RCC 7860 (cell line): Measurements from ENCODE around the gene WDFY1.

Source experiments
- DNase-seq: peaks from one replicate; pipeline ENCODE4 v3.0.0-alpha.2; 2015; ENCODE audit warnings: low spot score
- FAIRE-seq: peaks from 2 replicates; lab custom pipeline; 2012; peaks lifted over from hg19 to GRCh38; lab: Jason Lieb, UNC

Gene WDFY1

GRCh38 chr2:223944703-223945531 is at the start of gene WDFY1:
Gene WDFY1 (minus strand): TSS chr2:223945335. CDS start chr2:223945284, 51 bp downstream.
- no peak for FAIRE-seq
- DNase-seq: peak; percentile 72

GRCh38 chr2:223994562-223995162 is 49.5 kb upstream of the WDFY1 start:
- FAIRE-seq: no peak

GRCh38 chr2:223993634-223994232 is 48.6 kb upstream of the WDFY1 start:
- FAIRE-seq (peak; percentile 70), DNase-seq (peak; percentile 39)

More at GRCh38 chr2:223994562-223995162, 49.5 kb upstream of the WDFY1 start:
- DNase-seq: no peak

GRCh38 chr2:223991611-223992010 is 46.5 kb upstream of the WDFY1 start:
- no peak for FAIRE-seq
- no peak for DNase-seq

DNA sequence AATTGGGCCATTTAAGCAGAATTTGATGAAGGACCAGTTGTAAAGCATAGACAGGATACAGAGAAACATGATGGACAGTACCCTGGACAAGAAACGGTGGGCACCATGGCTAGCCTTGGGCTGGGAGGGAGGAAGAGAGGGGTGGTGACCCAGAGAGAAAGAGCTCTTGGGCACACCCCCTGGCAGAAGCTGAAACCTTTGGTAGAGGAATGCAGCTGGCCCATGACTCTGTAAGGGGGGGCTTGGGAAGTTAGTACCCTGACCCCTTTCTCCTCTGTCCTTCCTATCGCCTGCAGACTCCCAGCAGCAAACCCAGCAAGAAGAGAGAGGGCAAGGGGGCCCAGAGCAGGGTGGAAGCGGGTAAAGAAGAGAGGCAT is 44.7 kb upstream of the WDFY1 start:
- no peak for FAIRE-seq
- no peak for DNase-seq

DNA sequence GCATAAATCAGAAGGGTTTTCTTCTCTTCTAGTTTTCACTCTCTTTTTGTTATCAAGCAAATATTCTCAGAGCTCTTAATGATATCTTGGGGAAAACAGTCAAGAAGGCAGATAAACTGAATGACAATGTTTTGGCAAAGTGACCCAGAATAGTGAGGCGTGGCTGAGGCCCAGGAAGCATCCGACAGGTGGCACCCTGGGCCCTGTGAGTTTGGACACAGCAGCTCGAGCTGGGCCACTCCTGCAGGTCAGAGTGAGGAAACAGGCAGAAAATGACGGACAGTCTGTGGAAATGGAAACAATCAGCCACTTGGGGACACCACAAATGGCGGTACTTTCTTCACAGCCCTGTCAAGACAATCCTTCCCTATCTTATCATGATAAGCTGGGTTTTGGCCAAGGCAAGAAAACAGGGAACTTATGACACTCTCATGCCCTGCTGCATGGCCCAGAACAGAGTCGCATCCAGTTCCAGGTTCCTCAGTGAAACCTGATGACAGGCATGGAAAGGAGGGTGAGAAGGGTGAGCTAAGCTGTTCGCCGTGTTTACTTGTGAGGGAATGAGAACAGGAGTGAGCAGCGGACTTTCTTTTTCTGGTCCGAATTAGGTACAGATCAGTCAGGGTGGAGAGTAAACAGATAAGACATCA is 44.2 kb upstream of the WDFY1 start:
- no peak for DNase-seq
- no peak for FAIRE-seq

GRCh38 chr2:223981241-223981640 is 36.1 kb upstream of the WDFY1 start:
- FAIRE-seq (no peak), DNase-seq (no peak)

DNA sequence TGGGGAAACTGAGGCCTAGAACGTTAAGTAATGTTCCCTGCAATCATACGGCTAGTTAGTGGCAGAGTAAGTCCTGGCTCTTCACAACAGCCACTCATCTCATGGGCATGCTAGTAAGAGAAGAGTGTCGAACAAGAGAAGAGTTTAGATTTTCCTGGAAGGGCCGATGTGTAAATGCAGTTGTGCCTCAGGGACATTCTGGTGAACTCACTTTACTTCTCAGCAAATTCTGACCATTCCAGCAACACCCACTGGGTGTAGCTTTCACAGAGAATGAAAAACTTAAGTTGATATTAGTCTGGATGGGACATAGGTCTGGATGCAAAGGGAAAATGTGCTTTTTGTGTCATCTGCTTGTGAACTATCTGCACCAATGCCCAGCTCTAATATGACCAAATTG is 35.7 kb upstream of the WDFY1 start:
- FAIRE-seq: no peak

DNA sequence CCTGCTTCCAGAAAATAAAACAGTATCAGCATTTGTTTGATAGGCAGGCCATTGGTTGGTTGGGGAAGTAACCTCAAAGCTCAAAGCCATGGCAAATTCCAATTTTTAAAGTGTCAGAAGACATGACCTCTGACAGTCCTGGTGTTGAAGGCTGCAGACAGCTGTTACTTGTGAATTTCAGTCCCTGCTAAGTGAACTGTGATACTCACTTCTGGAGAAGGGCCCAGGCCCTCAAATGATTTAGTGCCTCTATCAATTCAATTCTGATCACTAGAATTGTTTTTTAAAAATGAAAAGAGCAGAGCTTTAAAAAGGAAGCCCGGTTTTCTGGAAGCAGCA is 35.2 kb upstream of the WDFY1 start:
- FAIRE-seq (no peak), DNase-seq (no peak)

More for the DNA sequence above, 35.7 kb upstream of the WDFY1 start:
- no peak for DNase-seq

GRCh38 chr2:223979730-223980396 is 34.7 kb upstream of the WDFY1 start:
- DNase-seq (no peak), FAIRE-seq (no peak)

DNA sequence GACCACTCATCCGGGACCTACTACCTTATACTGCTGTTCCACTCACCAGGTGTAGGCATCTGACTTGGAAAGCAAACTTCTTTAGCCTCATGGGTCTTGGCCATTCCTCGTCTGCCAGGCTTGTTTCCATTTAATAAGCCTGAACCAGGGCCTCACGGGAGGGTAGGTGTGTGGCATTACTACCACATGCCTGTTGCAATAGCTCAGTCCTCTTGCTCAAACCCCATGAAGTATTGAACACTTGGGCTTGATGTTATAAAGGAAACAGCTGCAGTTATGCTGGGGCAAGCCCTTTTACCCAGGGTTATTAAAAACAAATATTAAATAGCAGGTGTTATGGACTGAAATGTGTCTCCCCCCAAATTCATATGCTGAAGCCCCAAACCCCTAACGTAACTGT is 33.3 kb upstream of the WDFY1 start:
- DNase-seq (no peak), FAIRE-seq (no peak)

GRCh38 chr2:223976635-223977226 is 31.6 kb upstream of the WDFY1 start:
- no peak for FAIRE-seq
- DNase-seq: no peak

DNA sequence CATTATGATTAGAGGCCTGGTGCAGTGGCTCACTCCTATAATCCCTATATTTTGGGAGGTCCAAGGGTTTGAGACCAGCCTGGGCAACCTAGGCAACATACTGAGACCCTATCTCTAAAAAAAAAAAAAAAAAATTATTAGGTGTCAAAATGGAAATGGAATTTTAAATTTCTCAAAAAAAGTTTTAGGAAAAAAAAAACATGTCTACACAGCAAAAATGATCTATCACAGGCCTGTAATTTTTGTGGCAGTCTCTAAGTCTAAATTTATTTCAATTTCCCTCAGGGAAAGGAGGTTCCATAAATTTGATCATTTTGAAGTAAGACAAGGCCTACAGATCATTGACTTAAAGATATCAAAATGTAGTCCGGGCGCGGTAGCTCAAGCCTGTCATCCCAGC is 28.5 kb upstream of the WDFY1 start:
- no peak for FAIRE-seq
- no peak for DNase-seq

- FAIRE-seq (no peak), DNase-seq (no peak)
Observed at GRCh38 chr2:223972656-223973102, 27.5 kb upstream of the WDFY1 start.

- no peak for FAIRE-seq
- no peak for DNase-seq
Observed at GRCh38 chr2:223971731-223972130, 26.6 kb upstream of the WDFY1 start.

DNA sequence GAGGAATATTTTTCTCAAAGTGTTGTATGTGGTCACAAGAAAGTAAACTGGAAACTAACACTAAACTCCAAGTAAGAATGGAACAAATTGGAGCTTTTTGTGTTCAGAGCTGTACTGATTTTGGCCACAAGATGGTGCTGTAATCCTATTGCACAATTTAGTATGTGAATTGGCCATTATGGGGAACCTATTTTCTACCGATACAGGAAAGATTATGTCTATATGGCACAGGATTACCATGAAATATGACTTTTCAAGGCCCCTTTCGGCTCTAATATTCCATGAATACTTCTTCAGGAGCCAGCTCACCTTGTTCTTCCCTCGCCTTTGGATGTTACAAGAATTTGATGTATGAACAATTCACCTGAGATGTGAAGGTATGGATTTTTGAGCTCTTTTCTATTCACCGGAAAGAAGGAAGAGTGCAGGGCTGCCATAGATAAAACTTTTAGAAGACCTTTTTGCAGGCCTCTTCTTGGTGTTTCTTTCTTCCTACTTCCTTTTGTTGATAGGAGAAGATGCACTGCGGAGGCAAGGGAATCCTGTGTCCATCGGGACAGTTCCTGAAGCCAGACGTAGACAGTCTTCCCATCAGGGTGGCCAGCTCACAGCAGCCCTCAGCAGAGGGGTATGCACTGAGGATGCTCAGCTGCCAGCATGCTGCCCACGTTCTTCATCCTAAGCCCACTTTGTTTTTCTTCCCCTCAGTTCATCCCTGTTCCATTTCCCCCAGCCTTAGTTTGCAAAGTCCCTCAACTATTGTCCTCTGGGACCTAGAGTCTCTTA is 25.4 kb upstream of the WDFY1 start:
- DNase-seq (peak; percentile 31), FAIRE-seq (peak; percentile 81)

- FAIRE-seq (no peak), DNase-seq (no peak)
Observed at GRCh38 chr2:223969856-223970255, 24.7 kb upstream of the WDFY1 start.

DNA sequence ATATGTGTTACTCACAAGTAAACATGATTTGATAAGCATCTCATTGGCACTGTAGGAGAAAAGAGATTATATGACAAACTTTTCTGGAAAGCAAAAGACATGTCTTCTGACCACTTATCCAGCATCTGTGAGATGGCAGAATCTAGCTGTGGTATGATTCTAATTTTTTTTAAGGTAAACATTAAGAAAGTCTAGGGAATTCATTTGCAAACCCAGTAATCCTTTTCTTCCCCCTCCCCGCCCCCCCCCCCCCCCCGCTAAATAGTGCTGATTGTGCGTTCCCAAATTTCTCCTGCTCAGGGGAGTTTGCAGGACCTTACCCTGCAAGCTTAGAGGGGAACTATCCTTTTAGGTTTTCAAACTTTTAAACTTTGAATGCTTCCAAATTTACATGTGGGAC is 24.2 kb upstream of the WDFY1 start:
- no peak for DNase-seq
- no peak for FAIRE-seq

DNA sequence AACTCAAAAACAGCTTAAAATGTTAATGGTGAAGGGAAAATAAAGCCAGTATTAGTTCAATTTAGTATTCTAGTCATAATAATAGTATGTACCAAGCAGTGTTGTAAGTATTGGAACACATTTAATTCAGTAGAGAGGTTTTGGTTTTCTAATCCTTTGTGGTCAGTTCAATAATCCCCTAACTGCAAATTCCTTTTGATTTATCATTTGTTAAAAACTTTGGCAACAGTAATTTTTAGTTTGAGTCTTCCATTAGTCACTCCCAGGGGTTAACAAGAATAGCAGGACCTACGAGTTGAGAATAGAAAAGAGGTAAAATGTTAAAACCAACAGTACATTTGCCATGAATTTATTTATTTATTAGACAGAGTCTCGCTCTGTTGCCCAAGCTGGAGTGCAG is 22.8 kb upstream of the WDFY1 start:
- FAIRE-seq (no peak), DNase-seq (no peak)

DNA sequence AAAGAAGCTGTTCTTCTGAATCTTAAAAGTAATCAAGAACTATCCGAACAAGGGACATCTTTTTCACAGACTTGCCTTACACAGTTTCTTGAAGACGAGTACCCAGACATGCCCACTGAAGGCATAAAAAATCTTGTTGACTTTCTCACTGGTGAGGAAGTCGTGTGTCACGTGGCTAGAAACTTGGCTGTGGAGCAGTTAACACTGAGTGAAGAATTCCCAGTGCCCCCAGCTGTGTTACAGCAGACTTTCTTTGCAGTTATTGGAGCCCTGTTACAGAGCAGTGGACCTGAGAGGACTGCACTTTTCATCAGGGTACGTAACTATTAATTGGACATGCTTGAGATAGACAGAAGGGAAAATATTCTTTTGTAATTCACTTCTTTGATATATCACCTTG is 14.6 kb upstream of the WDFY1 start:
- FAIRE-seq (no peak), DNase-seq (no peak)
